ENCODE measurements around the gene MPDZ. TPM values are rescaled to one million over a fixed set of nuclear protein-coding genes. Genes with fewer than 3 reads are reported as not detected.

The MPDZ gene
- total RNA-seq, 1 donor from 2014 or later: 31.0 TPM

DNA sequence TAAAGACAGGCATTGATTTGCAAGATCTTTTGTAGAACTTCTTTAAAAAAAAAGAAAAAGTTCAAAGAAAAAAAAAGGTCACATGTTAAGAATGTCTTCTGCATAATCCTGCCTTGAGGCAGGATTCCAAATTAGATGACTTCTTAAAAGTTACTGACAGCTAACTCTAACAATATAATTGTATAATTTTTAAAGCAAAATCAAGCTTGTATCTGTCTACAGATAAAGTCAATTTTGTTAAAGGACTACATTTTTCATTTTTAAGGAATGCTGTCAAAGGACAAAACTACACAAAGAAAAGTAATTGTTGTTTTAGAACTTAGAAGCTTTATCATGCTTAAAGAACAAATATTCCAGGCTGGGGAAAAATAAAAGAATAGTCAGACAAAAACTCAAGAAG lies 57.8 kb downstream of the MPDZ start:
- no peaks in the 10 kb centered on the region for H3K27me3 ChIP-seq (ENCODE audit: insufficient read depth, low read length)
- no peak overlapping the region for H3K4me2 ChIP-seq (ENCODE audit: low read length)
- H3K4me3 Mint-ChIP-seq (ENCODE audit: unreplicated experiment): no peak overlapping the region
- no peaks in the 10 kb centered on the region for H3K4me1 Mint-ChIP-seq (ENCODE audit: low read depth, unreplicated experiment)
- H3K27ac ChIP-seq (ENCODE audit: low read depth, low read length): no peak overlapping the region
- no peak overlapping the region for H2AFZ ChIP-seq (ENCODE audit: low read depth, low read length)
- no peak for DNase-seq (ENCODE audit: low read depth)
- H3K36me3 ChIP-seq (ENCODE audit: insufficient read depth, low read length): peaks cover 9% of the 10 kb centered on the region
- H3K36me3 Mint-ChIP-seq (ENCODE audit: low read depth, unreplicated experiment): peaks cover 2% of the 10 kb centered on the region
- H3K79me2 ChIP-seq (ENCODE audit: insufficient read depth, low read length): no peaks in the 10 kb centered on the region
- no peak for FAIRE-seq
- H3K4me3 ChIP-seq (ENCODE audit: insufficient read depth, low read depth, low read length): no peak overlapping the region
- no peaks in the 10 kb centered on the region for H3K9me3 Mint-ChIP-seq (ENCODE audit: unreplicated experiment)
- no peaks in the 10 kb centered on the region for H3K9me3 ChIP-seq (ENCODE audit: insufficient read depth, low read depth, low read length)
- no peak overlapping the region for H3K9ac ChIP-seq (ENCODE audit: low read length)
- H3K27me3 Mint-ChIP-seq (ENCODE audit: low read depth, unreplicated experiment): no peaks in the 10 kb centered on the region
- H3K27ac Mint-ChIP-seq (ENCODE audit: unreplicated experiment): no peak overlapping the region
- H3K4me1 ChIP-seq (ENCODE audit: insufficient read depth, low read length): no peaks in the 10 kb centered on the region
- no peaks in the 10 kb centered on the region for H4K20me1 ChIP-seq (ENCODE audit: insufficient read depth, low read length)
- TF ChIP-seq, protein P1, sequence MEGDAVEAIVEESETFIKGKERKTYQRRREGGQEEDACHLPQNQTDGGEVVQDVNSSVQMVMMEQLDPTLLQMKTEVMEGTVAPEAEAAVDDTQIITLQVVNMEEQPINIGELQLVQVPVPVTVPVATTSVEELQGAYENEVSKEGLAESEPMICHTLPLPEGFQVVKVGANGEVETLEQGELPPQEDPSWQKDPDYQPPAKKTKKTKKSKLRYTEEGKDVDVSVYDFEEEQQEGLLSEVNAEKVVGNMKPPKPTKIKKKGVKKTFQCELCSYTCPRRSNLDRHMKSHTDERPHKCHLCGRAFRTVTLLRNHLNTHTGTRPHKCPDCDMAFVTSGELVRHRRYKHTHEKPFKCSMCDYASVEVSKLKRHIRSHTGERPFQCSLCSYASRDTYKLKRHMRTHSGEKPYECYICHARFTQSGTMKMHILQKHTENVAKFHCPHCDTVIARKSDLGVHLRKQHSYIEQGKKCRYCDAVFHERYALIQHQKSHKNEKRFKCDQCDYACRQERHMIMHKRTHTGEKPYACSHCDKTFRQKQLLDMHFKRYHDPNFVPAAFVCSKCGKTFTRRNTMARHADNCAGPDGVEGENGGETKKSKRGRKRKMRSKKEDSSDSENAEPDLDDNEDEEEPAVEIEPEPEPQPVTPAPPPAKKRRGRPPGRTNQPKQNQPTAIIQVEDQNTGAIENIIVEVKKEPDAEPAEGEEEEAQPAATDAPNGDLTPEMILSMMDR (IDR thresholded peaks at IDR 0.05; ENCODE audit: insufficient read depth, low read depth, low read length): no peak
- TF ChIP-seq EZH2 (IDR thresholded peaks at IDR 0.05; ENCODE audit: insufficient read depth, low read length): no peak

DNA sequence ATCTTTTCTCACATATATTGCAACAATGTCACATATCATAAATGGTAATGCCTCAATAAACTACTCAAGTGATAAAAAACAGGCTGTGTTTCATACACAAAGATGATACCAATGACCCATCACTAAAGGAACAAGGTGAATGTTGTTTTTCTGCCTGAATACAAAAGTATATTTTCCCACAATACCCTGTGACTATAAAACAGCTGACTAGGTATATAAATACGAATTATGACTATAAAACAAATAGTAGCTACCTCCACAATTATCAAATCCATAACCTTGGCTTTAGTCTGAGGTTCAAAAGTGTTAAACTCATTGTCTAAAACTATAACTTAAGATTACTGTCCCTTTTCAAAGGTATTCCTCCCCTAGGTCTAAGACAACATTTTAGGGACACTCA lies 58.7 kb downstream of the MPDZ start:
- no peak overlapping the region for H3K4me3 ChIP-seq (ENCODE audit: insufficient read depth, low read depth, low read length)
- no peaks in the 10 kb centered on the region for H3K79me2 ChIP-seq (ENCODE audit: insufficient read depth, low read length)
- Mint-ChIP-seq H3K4me1 (ENCODE audit: low read depth, unreplicated experiment) (no peaks in the 10 kb centered on the region), H3K36me3 (ENCODE audit: low read depth, unreplicated experiment) (peaks cover 2% of the 10 kb centered on the region), H3K27me3 (ENCODE audit: low read depth, unreplicated experiment) (no peaks in the 10 kb centered on the region), H3K27ac (ENCODE audit: unreplicated experiment) (no peak overlapping the region), H3K9me3 (ENCODE audit: unreplicated experiment) (no peaks in the 10 kb centered on the region), H3K4me3 (ENCODE audit: unreplicated experiment) (no peak overlapping the region)
- peak; percentile 39 for FAIRE-seq
- H3K36me3 ChIP-seq (ENCODE audit: insufficient read depth, low read length): peaks cover 9% of the 10 kb centered on the region
- H3K27me3 ChIP-seq (ENCODE audit: insufficient read depth, low read length): no peaks in the 10 kb centered on the region
- H3K9ac ChIP-seq (ENCODE audit: low read length): no peak overlapping the region
- H2AFZ ChIP-seq (ENCODE audit: low read depth, low read length): no peak overlapping the region
- H3K9me3 ChIP-seq (ENCODE audit: insufficient read depth, low read depth, low read length): no peaks in the 10 kb centered on the region
- H3K4me2 ChIP-seq (ENCODE audit: low read length): no peak overlapping the region
- no peak for TF ChIP-seq EZH2 (IDR thresholded peaks at IDR 0.05; ENCODE audit: insufficient read depth, low read length)
- TF ChIP-seq, protein P1 (IDR thresholded peaks at IDR 0.05; ENCODE audit: insufficient read depth, low read depth, low read length): no peak
- no peaks in the 10 kb centered on the region for H4K20me1 ChIP-seq (ENCODE audit: insufficient read depth, low read length)
- no peaks in the 10 kb centered on the region for H3K4me1 ChIP-seq (ENCODE audit: insufficient read depth, low read length)
- DNase-seq (ENCODE audit: low read depth): no peak
- H3K27ac ChIP-seq (ENCODE audit: low read depth, low read length): no peak overlapping the region

GRCh38 chr9:13215791-13216554 lies 63.5 kb downstream of the MPDZ start:
- Histone ChIP-seq H3K9ac (ENCODE audit: low read length) (no peak overlapping the region), H3K36me3 (ENCODE audit: insufficient read depth, low read length) (peaks cover 14% of the 10 kb centered on the region), H3K4me2 (ENCODE audit: low read length) (no peak overlapping the region), H4K20me1 (ENCODE audit: insufficient read depth, low read length) (no peaks in the 10 kb centered on the region), H3K4me1 (ENCODE audit: insufficient read depth, low read length) (no peaks in the 10 kb centered on the region), H3K4me3 (ENCODE audit: insufficient read depth, low read depth, low read length) (no peak overlapping the region), H3K9me3 (ENCODE audit: insufficient read depth, low read depth, low read length) (no peaks in the 10 kb centered on the region), H3K27ac (ENCODE audit: low read depth, low read length) (no peak overlapping the region), H2AFZ (ENCODE audit: low read depth, low read length) (no peak overlapping the region), H3K79me2 (ENCODE audit: insufficient read depth, low read length) (no peaks in the 10 kb centered on the region), H3K27me3 (ENCODE audit: insufficient read depth, low read length) (no peaks in the 10 kb centered on the region)
- Mint-ChIP-seq H3K27ac (ENCODE audit: unreplicated experiment) (no peak overlapping the region), H3K4me3 (ENCODE audit: unreplicated experiment) (no peak overlapping the region), H3K9me3 (ENCODE audit: unreplicated experiment) (no peaks in the 10 kb centered on the region), H3K4me1 (ENCODE audit: low read depth, unreplicated experiment) (no peaks in the 10 kb centered on the region), H3K36me3 (ENCODE audit: low read depth, unreplicated experiment) (peaks cover under 1% of the 10 kb centered on the region), H3K27me3 (ENCODE audit: low read depth, unreplicated experiment) (no peaks in the 10 kb centered on the region)
- FAIRE-seq: no peak
- no peak for DNase-seq (ENCODE audit: low read depth)
- TF ChIP-seq, protein P1 (IDR thresholded peaks at IDR 0.05; ENCODE audit: insufficient read depth, low read depth, low read length): no peak
- no peak for TF ChIP-seq EZH2 (IDR thresholded peaks at IDR 0.05; ENCODE audit: insufficient read depth, low read length)

Measured in astrocyte (in vitro differentiated cells and primary cell).